Gastrocnemius medialis (tissue), 4 donors: ENCODE measurements around the gene POLR2B. TPM values are rescaled to one million over a fixed set of nuclear protein-coding genes. Genes with fewer than 3 reads are reported as not detected.

Experiments
- ATAC-seq, 2 donors: fragments of 150-250 bp; one replicate each; pipeline ENCODE4 v1.9.1; 2016
- DNase-seq, 2 donors: peaks; one replicate each; pipeline ENCODE4 v3.0.0-alpha.2; 2019
- H3K27ac ChIP-seq, 4 donors: fragments of 200-600 bp; sonication (generic); 1 replicate in 1 of 4; 2 replicates in 3 of 4; pipeline ENCODE4 v1.5.1; 2016 to 2018; ENCODE audit warnings: mild to moderate bottlenecking in 2 of 4, moderate library complexity in 1 of 4
- H3K27me3 ChIP-seq, 3 donors: fragments of 200-600 bp; sonication (generic) in 2 of 3; 1 replicate in 1 of 3; 2 replicates in 2 of 3; pipeline versions ENCODE4 v1.5.1 to v1.6.0; 2016 to 2019; ENCODE audit warnings: mild to moderate bottlenecking in 1 of 3, moderate library complexity in 1 of 3
- H3K36me3 ChIP-seq, 2 donors: fragments of 200-600 bp; sonication (generic) in 1 of 2; one replicate each; pipeline ENCODE4 v1.5.1; 2017 to 2018
- H3K4me1 ChIP-seq, 2 donors: fragments of 200-600 bp; sonication (generic) in 1 of 2; one replicate each; pipeline ENCODE4 v1.5.1; 2016 to 2017; ENCODE audit warnings: mild to moderate bottlenecking in 2 of 2
- H3K4me3 ChIP-seq, 4 donors: fragments of 200-600 bp; sonication (generic) in 3 of 4; 1 replicate in 1 of 4; 2 replicates in 3 of 4; pipeline ENCODE4 v1.5.1; 2016 to 2019; ENCODE audit warnings: mild to moderate bottlenecking in 2 of 4
- H3K9me3 ChIP-seq, 3 donors: fragments of 200-600 bp; sonication (generic) in 2 of 3; 1 replicate in 1 of 3; 2 replicates in 2 of 3; pipeline ENCODE4 v1.5.1; 2016 to 2019
- POLR2A ChIP-seq, 2 donors: fragments of 450-650 bp; IDR thresholded peaks; one replicate each; pipeline ENCODE4 v1.6.1; 2017; ENCODE audit warnings: antibody characterized with exemption in 2 of 2, mild to moderate bottlenecking in 2 of 2, moderate library complexity in 2 of 2
- in situ Hi-C, 4 donors: fragments of 200-750 bp; cut with MboI; loops; one replicate each; pipeline versions ENCODE4 v1.15.0 to v1.8.0; 2017; ENCODE audit warnings: low sequenced_read_pairs in 4 of 4
- intact Hi-C: fragments of 100-400 bp; cut with DNase I; formaldehyde crosslinking; loops from one replicate; pipeline ENCODE4 v1.15.1; 2023; ENCODE audit warnings: low total_unique reads
- total RNA-seq, 4 donors: library from RNA; depleted of rRNA; stranded (reverse); fragments of >200 nt; gene quantifications; one replicate each; pipeline versions ENCODE4 v1.1.0 to v1.2.3, GENCODE V29; 2016
- TF ChIP-seq, protein P1 (sequence below), 5 experiments: fragments of 450-650 bp in 3 of 5; fragments of 200-600 bp in 2 of 5; sonication (generic) in 2 of 5; IDR thresholded peaks in 4 of 5; conservative IDR thresholded peaks in 1 of 5; 1 replicate in 4 of 5; 2 replicates in 1 of 5; pipeline ENCODE4 v1.5.1; 2016 to 2019; ENCODE audit warnings: antibody characterized with exemption in 5 of 5, mild to moderate bottlenecking in 3 of 5, moderate library complexity in 3 of 5

Gene POLR2B
- total RNA-seq, 4 donors from 2014 or later, result 67.1 to 90.7 (median 84.1) TPM

DNA sequence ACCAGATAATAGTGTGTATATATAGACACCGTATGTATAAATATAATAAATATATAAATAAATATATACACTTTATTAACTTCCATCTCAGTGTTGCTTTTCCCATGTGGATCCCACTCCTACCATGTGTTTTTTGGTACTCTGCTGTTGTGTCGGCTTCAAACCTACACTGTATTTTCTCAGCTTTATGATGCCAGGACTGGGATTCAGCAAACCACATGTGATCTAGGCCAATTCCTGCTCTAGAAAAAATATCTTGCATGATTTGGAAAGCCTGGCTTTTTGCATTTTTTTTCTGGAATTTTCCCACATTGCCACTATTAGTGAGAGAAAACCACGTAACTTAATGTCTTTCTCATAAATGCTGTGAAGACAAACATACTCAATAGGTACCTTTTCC, 55.8 kb downstream of the POLR2B start:
- TF ChIP-seq, protein P1, sequence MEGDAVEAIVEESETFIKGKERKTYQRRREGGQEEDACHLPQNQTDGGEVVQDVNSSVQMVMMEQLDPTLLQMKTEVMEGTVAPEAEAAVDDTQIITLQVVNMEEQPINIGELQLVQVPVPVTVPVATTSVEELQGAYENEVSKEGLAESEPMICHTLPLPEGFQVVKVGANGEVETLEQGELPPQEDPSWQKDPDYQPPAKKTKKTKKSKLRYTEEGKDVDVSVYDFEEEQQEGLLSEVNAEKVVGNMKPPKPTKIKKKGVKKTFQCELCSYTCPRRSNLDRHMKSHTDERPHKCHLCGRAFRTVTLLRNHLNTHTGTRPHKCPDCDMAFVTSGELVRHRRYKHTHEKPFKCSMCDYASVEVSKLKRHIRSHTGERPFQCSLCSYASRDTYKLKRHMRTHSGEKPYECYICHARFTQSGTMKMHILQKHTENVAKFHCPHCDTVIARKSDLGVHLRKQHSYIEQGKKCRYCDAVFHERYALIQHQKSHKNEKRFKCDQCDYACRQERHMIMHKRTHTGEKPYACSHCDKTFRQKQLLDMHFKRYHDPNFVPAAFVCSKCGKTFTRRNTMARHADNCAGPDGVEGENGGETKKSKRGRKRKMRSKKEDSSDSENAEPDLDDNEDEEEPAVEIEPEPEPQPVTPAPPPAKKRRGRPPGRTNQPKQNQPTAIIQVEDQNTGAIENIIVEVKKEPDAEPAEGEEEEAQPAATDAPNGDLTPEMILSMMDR (IDR thresholded peaks at IDR 0.05 in 4 of 5, conservative IDR thresholded peaks at IDR 0.05 in 1 of 5), result no peak
- no peak for TF ChIP-seq POLR2A (IDR thresholded peaks at IDR 0.05)
- Histone ChIP-seq H3K4me1 (no peaks in the 10 kb centered on the region), H3K27me3 (no peaks in the 10 kb centered on the region), H3K27ac (no peak overlapping the region), H3K4me3 (no peak overlapping the region), H3K9me3 (no peaks in the 10 kb centered on the region), H3K36me3 (peaks cover 0 to 36% of the 10 kb centered on the region in 2 donors)
- no peak for ATAC-seq
- intact Hi-C loops, result no loop called here
- in situ Hi-C loops, result no loop called here
- DNase-seq, result no peak

DNA sequence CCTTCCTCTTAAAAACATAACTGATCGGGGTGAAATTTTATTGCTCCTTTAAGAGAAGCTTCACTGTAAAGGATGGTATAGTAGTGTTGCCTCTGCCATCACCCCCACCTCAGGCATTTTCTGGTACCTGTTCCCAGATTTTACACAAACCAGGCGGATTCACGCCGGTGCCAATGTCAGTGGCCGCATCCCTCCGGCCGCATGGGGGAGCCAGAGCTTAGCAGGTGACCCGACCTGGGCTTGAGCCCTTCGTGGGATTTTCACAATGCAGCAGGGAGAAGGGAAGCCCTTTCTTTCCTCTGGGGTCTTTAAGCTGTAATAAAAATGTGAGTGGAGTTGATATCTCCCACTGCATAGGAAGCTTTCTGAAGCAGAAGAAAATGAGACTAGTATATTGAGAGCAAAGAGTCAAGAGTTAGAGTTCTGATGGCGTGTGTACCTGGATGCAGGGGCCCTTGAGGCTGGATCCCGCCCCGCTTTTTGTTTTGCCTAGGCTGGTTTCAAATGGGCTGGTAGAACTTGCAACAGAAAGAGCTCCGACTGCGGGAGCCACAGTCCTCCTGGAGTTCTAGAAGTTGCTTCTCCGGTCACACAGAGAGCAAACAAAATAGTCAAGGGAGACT, 59.4 kb downstream of the POLR2B start:
- H3K36me3 ChIP-seq, result peaks cover 0 to 2% of the 10 kb centered on the region in 2 donors
- H3K27me3 ChIP-seq, result no peaks in the 10 kb centered on the region
- no peak overlapping the region for H3K4me3 ChIP-seq
- no peak for TF ChIP-seq POLR2A (IDR thresholded peaks at IDR 0.05)
- TF ChIP-seq, protein P1 (IDR thresholded peaks at IDR 0.05 in 4 of 5, conservative IDR thresholded peaks at IDR 0.05 in 1 of 5), result peak; percentile 34 to 67 (median 49)
- ATAC-seq (peak in 1 of 2 donors; percentile 58), DNase-seq (no peak)
- H3K27ac ChIP-seq, result no peak overlapping the region
- no peaks in the 10 kb centered on the region for H3K9me3 ChIP-seq
- H3K4me1 ChIP-seq, result peaks cover 0 to 17% of the 10 kb centered on the region in 2 donors
- in situ Hi-C loops (no loop called here), intact Hi-C loops (loop anchor here (5.0 kb wide), 1 partner anchor 124 kb away; no protein-coding TSS in a partner anchor)

DNA sequence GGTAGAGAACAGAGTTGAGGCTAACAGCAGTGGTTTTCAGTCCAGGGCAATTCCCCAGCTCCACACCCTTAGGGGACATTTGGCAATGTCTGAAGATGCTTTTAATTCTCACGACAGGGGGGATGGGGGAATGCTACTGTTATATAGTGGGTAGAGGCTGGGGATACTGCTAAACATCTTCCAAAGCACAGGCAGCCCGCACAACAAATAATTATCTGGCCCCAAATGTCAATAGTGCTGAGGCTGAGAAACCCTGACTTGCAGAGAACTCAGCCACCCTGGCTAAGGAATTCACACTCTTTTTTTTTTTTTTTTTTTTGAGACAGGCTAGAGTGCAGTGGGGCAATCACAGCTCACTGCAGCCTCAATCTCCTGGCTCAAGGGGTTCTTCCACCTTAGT, 60.6 kb downstream of the POLR2B start:
- H3K27ac ChIP-seq, result peak overlapping the region in 1 of 4 donors; percentile 73
- no peak overlapping the region for H3K4me3 ChIP-seq
- peaks cover 6 to 17% of the 10 kb centered on the region in 2 donors for H3K4me1 ChIP-seq
- no peak for TF ChIP-seq POLR2A (IDR thresholded peaks at IDR 0.05)
- TF ChIP-seq, protein P1 (IDR thresholded peaks at IDR 0.05 in 4 of 5, conservative IDR thresholded peaks at IDR 0.05 in 1 of 5), result no peak
- in situ Hi-C loops, result no loop called here
- no peak for ATAC-seq
- H3K27me3 ChIP-seq, result no peaks in the 10 kb centered on the region
- DNase-seq, result no peak
- intact Hi-C loops, result loop anchor here (5.0 kb wide), 1 partner anchor 123 kb away; no protein-coding TSS in a partner anchor
- H3K36me3 ChIP-seq, result no peaks in the 10 kb centered on the region
- no peaks in the 10 kb centered on the region for H3K9me3 ChIP-seq

DNA sequence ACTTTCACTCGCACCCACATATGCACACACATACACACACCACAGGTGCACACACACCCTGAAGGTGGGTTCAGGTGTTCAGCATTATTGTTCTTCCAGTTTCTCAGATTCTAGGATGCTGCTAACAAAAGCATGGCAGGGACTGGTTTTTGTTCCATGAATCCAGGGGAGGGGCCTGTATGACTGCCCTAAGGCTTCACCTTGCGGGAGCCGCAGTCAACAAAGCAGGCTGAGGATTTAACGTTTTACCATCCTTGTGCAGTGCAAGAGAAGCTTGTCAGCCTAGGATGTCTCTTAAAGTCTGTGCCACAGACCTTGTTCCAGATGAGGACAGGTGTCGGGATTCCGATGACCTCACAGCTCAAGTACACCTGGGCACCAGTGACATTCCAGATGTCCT, 61.8 kb downstream of the POLR2B start:
- in situ Hi-C loops, result no loop called here
- Histone ChIP-seq H3K9me3 (no peaks in the 10 kb centered on the region), H3K4me1 (peaks cover 6 to 24% of the 10 kb centered on the region in 2 donors), H3K36me3 (no peaks in the 10 kb centered on the region), H3K27ac (peak overlapping the region in 2 of 4 donors; percentile 21 to 73), H3K27me3 (no peaks in the 10 kb centered on the region), H3K4me3 (no peak overlapping the region)
- DNase-seq, result no peak
- intact Hi-C loops, result loop anchor here (5.0 kb wide), 1 partner anchor 72 kb away; the partner anchor contains the start of gene IGFBP7
- TF ChIP-seq, protein P1 (IDR thresholded peaks at IDR 0.05 in 4 of 5, conservative IDR thresholded peaks at IDR 0.05 in 1 of 5), result no peak
- no peak for TF ChIP-seq POLR2A (IDR thresholded peaks at IDR 0.05)
- ATAC-seq, result no peak
